HG03064 (cell line): ENCODE results near the gene PPP2R1B.
A peak's percentile ranks its signal among the peaks of the same experiment; 100 is the strongest.

Experiments used
- ATAC-seq: cut with Tn5 transposase; IDR thresholded peaks from one replicate; pipeline ENCODE4 v1.9.1; 2021; ENCODE audit warnings: low read depth; ENCODE audit not compliant: unreplicated experiment

Gene PPP2R1B

GRCh38 chr11:111698852-111699559 is 67.2 kb downstream of the PPP2R1B start:
- ATAC-seq: no peak

- peak; percentile 71 for ATAC-seq
Measured at GRCh38 chr11:111697933-111698371, 68.2 kb downstream of the PPP2R1B start.

- no peak for ATAC-seq
Measured at GRCh38 chr11:111696556-111696955, 69.6 kb downstream of the PPP2R1B start.

GRCh38 chr11:111694851-111695250 is 71.3 kb downstream of the PPP2R1B start:
- ATAC-seq: no peak

- ATAC-seq: no peak
Measured at GRCh38 chr11:111693224-111693937, 72.8 kb downstream of the PPP2R1B start.

GRCh38 chr11:111691741-111692140 is 74.4 kb downstream of the PPP2R1B start:
- no peak for ATAC-seq

GRCh38 chr11:111691176-111691575 is 75.0 kb downstream of the PPP2R1B start:
- ATAC-seq: no peak

- no peak for ATAC-seq
Measured at GRCh38 chr11:111688013-111688412, 78.2 kb downstream of the PPP2R1B start.

GRCh38 chr11:111684251-111684650 is 81.9 kb downstream of the PPP2R1B start:
- no peak for ATAC-seq

GRCh38 chr11:111683806-111684205 is 82.4 kb downstream of the PPP2R1B start:
- no peak for ATAC-seq

- ATAC-seq: no peak
Measured at GRCh38 chr11:111680486-111681175, 85.6 kb downstream of the PPP2R1B start.
